Gastrocnemius medialis (tissue), 4 donors: ENCODE results near the gene HCRTR2.

Experiments
- CTCF ChIP-seq, 5 experiments: fragments of 450-650 bp in 3 of 5; fragments of 200-600 bp in 2 of 5; sonication (generic) in 2 of 5; IDR thresholded peaks in 4 of 5; conservative IDR thresholded peaks in 1 of 5; 1 replicate in 4 of 5; 2 replicates in 1 of 5; pipeline ENCODE4 v1.5.1; 2016 to 2019; ENCODE audit warnings: antibody characterized with exemption in 5 of 5, mild to moderate bottlenecking in 3 of 5, moderate library complexity in 3 of 5
- POLR2A ChIP-seq, 2 donors: fragments of 450-650 bp; IDR thresholded peaks; one replicate each; pipeline ENCODE4 v1.6.1; 2017; ENCODE audit warnings: antibody characterized with exemption in 2 of 2, mild to moderate bottlenecking in 2 of 2, moderate library complexity in 2 of 2

DNA sequence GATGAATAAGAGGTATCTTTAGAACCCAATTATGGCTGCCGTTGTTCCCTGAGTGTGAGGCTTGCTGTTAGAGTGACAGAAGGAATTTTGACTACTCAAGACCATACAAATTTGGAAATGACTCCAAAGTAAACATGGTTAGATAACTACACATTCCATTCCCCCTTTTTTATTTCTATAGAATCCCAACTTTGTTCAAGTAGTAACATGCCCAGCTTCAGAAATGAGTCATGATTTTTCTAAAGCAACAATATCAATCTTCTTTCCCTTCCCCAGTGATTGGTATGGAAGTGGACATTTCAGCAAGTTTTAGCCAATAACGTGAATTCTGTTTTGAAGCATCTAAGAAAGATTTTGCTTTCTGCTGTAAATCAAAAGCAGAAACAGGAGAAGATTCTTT, 37.8 kb downstream of the HCRTR2 start:
- TF ChIP-seq CTCF (IDR thresholded peaks at IDR 0.05 in 4 of 5, conservative IDR thresholded peaks at IDR 0.05 in 1 of 5): no peak
- no peak for TF ChIP-seq POLR2A (IDR thresholded peaks at IDR 0.05)
